Left hindlimb (tissue), 1 donor: ENCODE measurements around the gene SRR.
"Not testable (repeated sequence)": the region's sequence is repeated elsewhere in the genome, so short reads cannot be mapped to it uniquely, and the experiment has no call there.

ENCODE experiments used
- DNase-seq: peaks from one replicate; pipeline ENCODE4 v3.0.0-alpha.2; 2018

SRR gene

DNA sequence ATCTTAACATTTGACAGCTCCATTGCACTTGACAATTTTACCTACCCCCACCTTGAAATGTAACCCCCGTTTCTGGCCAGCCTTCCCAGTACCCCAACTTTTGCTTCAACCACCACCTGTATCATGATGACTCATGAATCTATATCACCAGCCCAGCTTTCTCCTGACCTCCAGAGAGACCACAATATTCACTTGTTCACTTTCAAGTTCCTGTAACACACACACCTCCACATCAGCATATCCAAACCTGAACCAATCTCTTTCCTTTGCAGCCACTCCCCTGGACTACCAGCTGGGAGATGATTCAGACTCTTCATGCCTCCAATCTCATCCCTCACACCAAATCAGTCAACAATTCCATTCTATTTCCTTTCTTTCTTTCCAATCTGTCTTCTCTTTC is 8.2 kb upstream of the SRR start:
- no peak for DNase-seq

GRCh38 chr17:2297023-2297422 is 6.7 kb upstream of the SRR start:
- no peak for DNase-seq

DNA sequence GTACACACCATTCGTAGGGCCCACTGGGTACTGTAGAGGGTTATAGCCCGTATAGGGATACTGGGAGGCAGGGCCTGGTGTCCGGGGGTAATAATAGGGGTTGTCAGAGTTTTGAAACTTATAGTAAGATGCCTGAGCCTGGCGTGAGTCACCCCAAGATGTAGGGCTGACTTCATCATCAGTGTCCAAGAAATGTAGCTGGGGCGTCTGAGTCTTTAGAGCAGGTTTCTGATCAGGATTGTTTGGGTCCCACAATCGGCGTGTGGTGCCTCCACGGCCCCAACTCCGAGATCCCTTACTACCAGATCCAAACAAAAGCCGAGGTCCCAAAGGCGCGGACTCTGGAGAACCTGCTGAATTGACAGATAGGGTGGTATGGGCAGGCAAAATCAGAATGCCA is 4.6 kb upstream of the SRR start:
- no peak for DNase-seq

GRCh38 chr17:2299756-2300155 is 4.0 kb upstream of the SRR start:
- no peak for DNase-seq

DNA sequence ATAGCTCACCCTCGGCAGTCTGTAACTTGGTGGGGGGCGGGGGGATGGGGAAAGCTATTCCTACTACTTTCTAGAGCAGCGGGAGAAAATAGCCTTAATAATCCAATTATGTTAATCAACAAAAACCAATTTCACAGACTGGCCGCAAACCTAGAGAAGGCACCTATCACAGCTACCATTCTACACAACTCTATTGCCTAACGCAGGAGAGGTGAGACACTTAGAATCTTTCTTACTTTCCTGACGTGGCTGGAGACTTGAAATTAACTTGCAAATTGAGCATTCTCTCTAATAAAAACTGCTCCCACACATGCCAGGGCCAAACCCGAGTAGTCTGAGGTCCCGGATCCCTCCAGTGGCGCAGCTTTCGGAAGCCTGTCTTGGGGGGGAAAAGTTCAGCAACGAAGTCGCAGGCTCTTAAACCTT is 959 bp upstream of the SRR start:
- no peak for DNase-seq

- no peak for DNase-seq
Measured at GRCh38 chr17:2304931-2305330, 1.2 kb downstream of the SRR start.

DNA sequence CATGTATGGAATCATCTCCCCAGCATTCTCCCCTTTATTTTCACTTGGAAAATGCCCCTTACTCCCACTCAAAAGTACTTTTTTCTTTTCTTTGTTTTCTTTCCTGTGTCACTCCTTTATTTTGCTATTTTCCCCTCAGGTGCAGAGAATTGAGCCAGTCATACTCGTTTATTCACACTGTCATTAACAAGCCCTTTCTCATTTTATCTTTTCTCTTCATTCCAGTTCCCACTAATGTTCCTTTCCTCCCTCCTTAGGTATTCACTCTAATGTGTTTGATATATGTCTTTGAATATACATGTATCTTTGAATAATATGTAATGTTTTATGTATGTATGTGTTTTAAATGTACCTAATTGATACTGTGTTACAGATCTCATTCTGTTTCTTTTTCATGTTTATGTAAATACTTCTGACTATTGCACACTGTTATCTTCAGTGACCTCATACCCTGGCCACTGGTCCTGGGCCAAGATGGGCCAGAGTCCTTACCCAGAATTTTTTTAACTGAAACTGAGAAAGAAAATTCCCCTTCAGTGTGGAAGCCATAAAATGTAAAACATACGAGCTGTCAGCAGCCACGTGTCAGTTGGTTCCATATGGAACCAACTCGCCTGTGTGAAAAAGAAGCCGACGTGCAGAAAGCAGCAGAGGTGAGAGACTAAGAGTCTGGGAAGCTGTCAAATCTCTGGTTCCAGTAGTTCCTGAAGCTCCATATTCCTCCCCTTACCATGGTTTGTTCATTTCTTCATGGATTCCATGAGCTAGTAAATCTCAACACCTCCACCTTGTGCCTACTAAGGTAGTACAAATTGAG is 5.8 kb downstream of the SRR start:
- no peak for DNase-seq

- no peak for DNase-seq
Measured at GRCh38 chr17:2312736-2313135, 9.0 kb downstream of the SRR start.

- DNase-seq: not testable (repeated sequence)
Measured at GRCh38 chr17:2316916-2317205, 13.1 kb downstream of the SRR start.

DNA sequence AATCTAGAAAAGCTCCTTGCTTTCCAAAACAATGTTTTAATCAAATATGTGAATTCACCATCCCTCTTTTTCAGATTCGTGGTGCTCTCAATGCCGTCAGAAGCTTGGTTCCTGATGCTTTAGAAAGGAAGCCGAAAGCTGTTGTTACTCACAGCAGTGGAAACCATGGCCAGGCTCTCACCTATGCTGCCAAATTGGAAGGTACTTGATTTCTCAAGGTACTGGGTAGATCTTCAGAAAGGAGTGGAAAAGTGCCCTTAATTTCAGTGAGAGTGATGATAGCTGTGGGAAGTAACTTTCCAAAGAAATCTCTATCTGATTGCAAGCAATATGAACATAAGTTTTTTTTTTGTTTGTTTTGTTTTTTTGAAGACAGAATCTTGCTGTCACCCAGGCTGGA is 14.0 kb downstream of the SRR start:
- no peak for DNase-seq

- no peak for DNase-seq
Measured at GRCh38 chr17:2319051-2319450, 15.3 kb downstream of the SRR start.

- no peak for DNase-seq
Measured at GRCh38 chr17:2321399-2321798, 17.6 kb downstream of the SRR start.

GRCh38 chr17:2323629-2324314 is 20.0 kb downstream of the SRR start:
- no peak for DNase-seq

GRCh38 chr17:2331303-2331702 is 27.6 kb downstream of the SRR start:
- DNase-seq: no peak

DNA sequence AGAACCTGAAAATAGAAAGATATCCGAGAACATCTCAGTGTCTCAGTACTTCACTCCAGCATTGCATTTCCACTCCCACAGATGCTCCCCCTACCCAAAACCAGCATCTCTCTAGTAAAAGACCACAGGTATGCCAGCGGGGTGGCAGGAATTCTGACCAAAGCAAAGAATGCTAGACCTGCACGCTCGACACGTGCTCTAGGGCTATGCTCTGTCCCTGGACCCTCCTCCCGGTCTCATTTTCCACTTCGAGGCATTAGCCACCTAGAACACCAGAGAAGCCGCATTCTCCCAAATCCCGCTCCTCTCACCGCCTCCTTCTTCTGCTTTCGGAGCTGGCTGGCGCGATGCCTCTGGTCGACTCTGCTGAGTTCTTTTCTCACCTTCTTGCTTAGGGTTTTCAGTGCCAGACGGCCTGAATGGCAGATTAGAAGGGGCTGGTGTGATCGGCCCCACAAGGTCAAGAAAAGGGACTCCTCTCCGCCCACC is 32.0 kb downstream of the SRR start:
- no peak for DNase-seq

- DNase-seq: peak; percentile 94
Measured at GRCh38 chr17:2336215-2336851, 32.6 kb downstream of the SRR start, which contains the start of gene TSR1. TSR1 (minus strand) TSS chr17:2336457; CDS start chr17:2336427, 30 bp downstream.

DNA sequence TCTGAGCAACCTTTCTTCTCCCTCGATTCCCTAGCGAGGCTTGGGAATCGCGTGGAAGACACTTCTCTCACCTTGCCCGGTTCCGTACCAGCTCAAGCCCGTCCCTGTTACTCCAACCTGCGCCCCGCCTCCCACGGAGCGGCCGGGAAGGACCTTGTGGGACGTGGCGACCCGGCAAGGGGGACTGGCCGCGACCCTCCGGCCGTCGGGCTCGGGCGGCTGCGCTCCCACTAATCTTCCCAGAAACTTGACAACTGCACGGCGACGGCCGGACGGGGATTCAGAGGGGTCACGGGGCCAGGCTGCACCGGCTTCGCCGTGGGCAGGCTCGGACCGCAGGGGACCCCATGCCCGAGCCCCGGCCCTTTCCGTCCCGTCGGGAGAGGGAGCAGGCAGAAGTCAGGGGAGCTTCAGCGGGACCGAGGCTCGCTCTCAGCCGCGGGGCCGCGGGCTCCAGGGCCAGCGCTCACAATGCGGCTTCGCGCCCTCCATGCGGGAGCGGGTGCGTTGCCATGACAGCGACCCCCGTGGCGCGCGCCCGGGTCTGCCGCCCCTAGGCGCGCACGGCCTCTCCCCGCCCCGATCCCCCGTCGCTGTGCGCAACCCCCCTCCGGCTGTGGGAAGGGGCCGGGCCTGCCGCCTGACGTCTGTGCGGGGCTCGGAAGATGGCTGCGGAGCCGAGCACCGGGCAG is 33.2 kb downstream of the SRR start, which contains the start of gene SGSM2:
Gene SGSM2 (plus strand): TSS at position 650 of the 692 bp plus-strand sequence. CDS start 188 bp downstream, outside the sequence.
- peak; percentile 82 for DNase-seq

GRCh38 chr17:2337544-2338314 is 34.0 kb downstream of the SRR start:
- peak; percentile 71 for DNase-seq

- DNase-seq: no peak
Measured at GRCh38 chr17:2338315-2338657, 34.5 kb downstream of the SRR start.

- no peak for DNase-seq
Measured at GRCh38 chr17:2343421-2343820, 39.7 kb downstream of the SRR start.

DNA sequence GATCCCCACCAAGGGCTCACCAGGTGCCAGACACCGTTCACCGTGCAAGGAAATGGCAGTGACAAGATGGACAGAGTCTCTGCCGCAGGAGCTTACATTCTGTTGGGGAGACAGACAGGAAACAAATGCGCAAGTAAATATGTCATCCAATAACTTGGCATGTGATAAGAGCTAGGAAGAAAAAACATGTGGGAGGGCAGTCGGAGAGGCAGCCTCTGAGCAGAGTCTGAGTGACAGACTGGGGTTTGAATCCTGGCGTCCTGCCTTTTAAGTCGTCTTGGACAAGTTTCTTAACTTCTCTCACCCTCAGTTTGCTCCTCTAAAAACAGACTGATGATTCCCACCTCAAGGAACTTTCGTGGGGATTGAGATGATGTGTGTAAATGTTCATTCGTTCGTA is 40.8 kb downstream of the SRR start:
- no peak for DNase-seq

DNA sequence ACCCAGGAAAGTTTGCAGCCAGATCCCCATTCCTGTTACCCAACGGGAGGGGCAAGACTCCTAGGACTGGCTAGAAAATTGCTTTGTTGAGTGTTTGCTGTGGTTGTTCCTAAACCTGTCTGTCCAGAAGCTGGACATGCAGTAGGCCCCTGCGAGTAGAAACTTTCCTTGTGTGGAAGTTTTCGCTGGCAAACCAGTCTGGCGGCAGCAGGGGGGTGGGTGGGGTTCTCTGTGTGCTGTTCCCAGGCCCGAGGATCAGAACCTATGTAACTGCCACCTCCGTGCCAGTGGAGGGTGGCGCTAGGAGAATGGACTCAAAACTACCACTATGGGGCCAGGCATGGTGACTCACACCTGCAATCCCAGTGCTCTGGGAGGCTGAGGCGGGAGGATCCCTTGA is 42.7 kb downstream of the SRR start:
- DNase-seq: no peak
